H1 (cell line): ENCODE measurements around the gene NUDCD2. TPM values are rescaled to one million over a fixed set of nuclear protein-coding genes. Genes with fewer than 3 reads are reported as not detected.

Experiments used
- CTCF ChIA-PET: fragments of 300-600 bp; sonication (Branson Sonifier 250); formaldehyde crosslinking; loops from one replicate; lab custom pipeline; 2021; ENCODE audit not compliant: partially characterized antibody; lab: Charles Lee
- POLR2A ChIA-PET: fragments of 300-600 bp; sonication (Branson Sonifier 250); formaldehyde crosslinking; loops from one replicate; lab custom pipeline; 2021; ENCODE audit warnings: inconsistent platforms; ENCODE audit not compliant: partially characterized antibody; lab: Charles Lee
- DNase-seq, 2 experiments: peaks; one replicate each; pipeline versions ENCODE4 v3.0.0 to v3.0.0-alpha.2; 2010 to 2022; ENCODE audit warnings: low spot score in 2 of 2, low read depth in 1 of 2, mixed read lengths in 1 of 2
- FAIRE-seq: peaks from 2 replicates; lab custom pipeline; 2011; peaks lifted over from hg19 to GRCh38; lab: Jason Lieb, UNC
- H2AFZ ChIP-seq: 2 replicates; pipeline ENCODE4 v1.8.1; 2012; ENCODE audit warnings: low read length, inconsistent platforms
- H2AK5ac ChIP-seq: 2 replicates; pipeline ENCODE4 v1.6.1; 2013; ENCODE audit warnings: low read depth, low read length
- H2BK120ac ChIP-seq: replicated peaks from 2 replicates; pipeline ENCODE3; 2013; ENCODE audit warnings: low read depth, low read length, inconsistent platforms
- H2BK12ac ChIP-seq: 2 replicates; pipeline ENCODE4 v1.6.1; 2013; ENCODE audit warnings: low read depth, low read length
- H2BK15ac ChIP-seq: 2 replicates; pipeline ENCODE4 v1.6.1; 2013; ENCODE audit warnings: low read length
- H2BK20ac ChIP-seq: 2 replicates; pipeline ENCODE4 v1.6.1; 2013; ENCODE audit warnings: low read length
- H2BK5ac ChIP-seq: 2 replicates; pipeline ENCODE4 v1.6.1; 2013; ENCODE audit warnings: low read depth, low read length
- H3K14ac ChIP-seq: 2 replicates; pipeline ENCODE4 v1.6.1; 2013; ENCODE audit warnings: inconsistent platforms; ENCODE audit not compliant: insufficient read length
- H3K18ac ChIP-seq: 2 replicates; pipeline ENCODE4 v1.6.1; 2013; ENCODE audit warnings: low read length; ENCODE audit errors: extremely low read depth
- H3K23ac ChIP-seq: 2 replicates; pipeline ENCODE4 v1.6.1; 2013; ENCODE audit warnings: inconsistent platforms; ENCODE audit not compliant: insufficient read length
- H3K23me2 ChIP-seq: 2 replicates; pipeline ENCODE4 v1.6.1; 2013; ENCODE audit warnings: low read depth, low read length
- H3K27ac ChIP-seq: 2 replicates; pipeline ENCODE4 v1.6.1; 2011; ENCODE audit warnings: low read depth, low read length, inconsistent platforms
- H3K27me3 ChIP-seq, 4 experiments: replicated peaks in 1 of 4; 1 replicate in 1 of 4; 2 replicates in 3 of 4; pipeline versions ENCODE4 v1.6.1 to v1.8.1; 2011 to 2013; ENCODE audit warnings: low read length in 3 of 4, mild to moderate bottlenecking in 3 of 4, inconsistent platforms in 2 of 4, mixed read lengths in 2 of 4, moderate library complexity in 1 of 4; ENCODE audit not compliant: control insufficient read depth in 3 of 4, insufficient read depth in 3 of 4; ENCODE audit errors: extremely low read depth in 1 of 4
- H3K36me3 ChIP-seq, 4 experiments: 2 replicates each; pipeline versions ENCODE4 v1.6.1 to v1.8.1; 2011 to 2013; ENCODE audit warnings: mild to moderate bottlenecking in 4 of 4, low read length in 3 of 4, moderate library complexity in 2 of 4, control low read depth in 1 of 4, inconsistent platforms in 1 of 4; ENCODE audit not compliant: insufficient read depth in 4 of 4, control insufficient read depth in 2 of 4
- H3K4ac ChIP-seq: replicated peaks from 2 replicates; pipeline ENCODE3; 2013; ENCODE audit warnings: low read length, low read depth, mixed read lengths, inconsistent platforms; ENCODE audit not compliant: insufficient read length
- H3K4me1 ChIP-seq, 4 experiments: replicated peaks in 1 of 4; 1 replicate in 1 of 4; 2 replicates in 3 of 4; pipeline versions ENCODE4 v1.6.1 to v1.8.1; 2011 to 2013; ENCODE audit warnings: low read length in 3 of 4, inconsistent platforms in 2 of 4, mixed read lengths in 1 of 4; ENCODE audit not compliant: insufficient read depth in 4 of 4, control insufficient read depth in 3 of 4
- H3K4me2 ChIP-seq, 2 experiments: 2 replicates each; pipeline versions ENCODE4 v1.6.1 to v1.8.1; 2011 to 2013; ENCODE audit warnings: low read depth in 2 of 2, low read length in 2 of 2, control low read depth in 1 of 2, inconsistent platforms in 1 of 2, mild to moderate bottlenecking in 1 of 2; ENCODE audit not compliant: insufficient read depth in 1 of 2
- H3K4me3 ChIP-seq, 4 experiments: fragments of 200-600, 300-600 bp in 1 of 4; sonication (generic), shearing (Covaris generic), sonication (Bioruptor Twin) in 1 of 4; 2 replicates each; pipeline versions ENCODE4 v1.5.1 to v1.8.1; 2011 to 2016; ENCODE audit warnings: low read length in 4 of 4, low read depth in 3 of 4, control low read depth in 2 of 4, inconsistent platforms in 2 of 4, mild to moderate bottlenecking in 2 of 4, mixed read lengths in 1 of 4, moderate library complexity in 1 of 4; ENCODE audit not compliant: insufficient read depth in 2 of 4; ENCODE audit errors: extremely low read depth in 1 of 4
- H3K56ac ChIP-seq: replicated peaks from 2 replicates; pipeline ENCODE3; 2013; ENCODE audit warnings: low read depth, mild to moderate bottlenecking, mixed read lengths, low read length, inconsistent platforms; ENCODE audit not compliant: insufficient read length
- H3K79me1 ChIP-seq: 2 replicates; pipeline ENCODE4 v1.6.1; 2013; ENCODE audit warnings: low read depth, low read length, control low read depth
- H3K79me2 ChIP-seq, 2 experiments: 2 replicates each; pipeline versions ENCODE4 v1.6.1 to v1.8.1; 2012 to 2013; ENCODE audit warnings: low read length in 2 of 2, mild to moderate bottlenecking in 2 of 2, inconsistent platforms in 1 of 2; ENCODE audit not compliant: insufficient read depth in 2 of 2, control insufficient read depth in 1 of 2
- H3K9ac ChIP-seq, 4 experiments: replicated peaks in 1 of 4; 1 replicate in 1 of 4; 2 replicates in 3 of 4; pipeline versions ENCODE4 v1.6.1 to v1.8.1; 2011 to 2013; ENCODE audit warnings: low read depth in 3 of 4, low read length in 3 of 4, control low read depth in 2 of 4, mild to moderate bottlenecking in 2 of 4, moderate library complexity in 2 of 4, inconsistent platforms in 1 of 4; ENCODE audit errors: extremely low read depth in 1 of 4
- H3K9me3 ChIP-seq, 2 experiments: 2 replicates each; pipeline versions ENCODE4 v1.6.1 to v1.8.1; 2012 to 2013; ENCODE audit warnings: mild to moderate bottlenecking in 2 of 2, moderate library complexity in 2 of 2, control low read depth in 1 of 2, inconsistent platforms in 1 of 2, low read depth in 1 of 2, low read length in 1 of 2, mixed read lengths in 1 of 2; ENCODE audit not compliant: insufficient read depth in 2 of 2
- H4K20me1 ChIP-seq, 2 experiments: replicated peaks in 1 of 2; 2 replicates each; pipeline versions ENCODE3 to v1.8.1; 2011 to 2013; ENCODE audit warnings: inconsistent platforms in 2 of 2, low read length in 2 of 2, mild to moderate bottlenecking in 1 of 2; ENCODE audit not compliant: insufficient read depth in 2 of 2, control insufficient read depth in 1 of 2
- H4K5ac ChIP-seq: 2 replicates; pipeline ENCODE4 v1.6.1; 2013; ENCODE audit warnings: low read length, low read depth, mixed read lengths, inconsistent platforms; ENCODE audit not compliant: insufficient read length
- H4K8ac ChIP-seq: 2 replicates; pipeline ENCODE4 v1.8.0; 2013; ENCODE audit warnings: mild to moderate bottlenecking, moderate library complexity, low read length, inconsistent platforms; ENCODE audit not compliant: insufficient read depth; ENCODE audit errors: extremely low read depth
- H4K91ac ChIP-seq: replicated peaks from 2 replicates; pipeline ENCODE3; 2013; ENCODE audit warnings: low read length, mixed read lengths, inconsistent platforms; ENCODE audit not compliant: insufficient read length
- ATF2 ChIP-seq: IDR thresholded peaks from 2 replicates; pipeline ENCODE4 v1.6.1; 2012; ENCODE audit warnings: low read length, inconsistent platforms
- RFX5 ChIP-seq: IDR thresholded peaks from 2 replicates; pipeline ENCODE4 v1.6.1; 2011; ENCODE audit warnings: low read depth, low read length, improper control_type of control experiment, borderline replicate concordance
- WGBS, 2 experiments: shearing (Covaris generic) in 1 of 2; methylation state at CpG; one replicate each; pipeline versions ENCODE4 v1.1.6 to v1.1.7; 2013 to 2015; ENCODE audit warnings: low lambda C conversion rate in 2 of 2, mixed read lengths in 2 of 2, inconsistent platforms in 1 of 2, low coverage in 1 of 2, missing lambda C conversion rate in 1 of 2; ENCODE audit not compliant: insufficient replicate concordance in 2 of 2, insufficient coverage in 1 of 2, insufficient read length in 1 of 2; ENCODE audit errors: extremely low coverage in 1 of 2, missing lambda C conversion rate in 1 of 2; 5-methylcytosine and 5-hydroxymethylcytosine counted together
- polyA plus RNA-seq, 7 experiments: library from polyadenylated mRNA; depleted of rRNA in 3 of 7; stranded (reverse) in 5 of 7; unstranded in 2 of 7; fragments of >200 nt in 5 of 7; fragments of 200-250 nt in 2 of 7; gene quantifications; 1 replicate in 5 of 7; 2 replicates in 1 of 7; 4 replicates in 1 of 7; pipeline versions ENCODE4 v1.2.1 to v1.2.3, GENCODE V29; 2011 to 2013; ENCODE audit warnings: missing spikeins in 2 of 7, mixed read lengths in 2 of 7
- total RNA-seq: library from RNA; stranded (reverse); fragmentation: NEBNext Ultra II Directional; extraction: Animal tissue kit (Norgen Biotek cat#: 25700); gene quantifications from 2 replicates; pipeline ENCODE4 v1.2.1, GENCODE V29; 2021

Gene NUDCD2
- total and polyA plus RNA-seq, 2 of the 8 experiments (the other 6 are each of a cell fraction or from before 2014, with no cell fraction given), result 12.2 to 59.5 TPM

- no peak for FAIRE-seq
- peaks cover 20 to 54% of the 10 kb centered on the region in 2 experiments for H3K79me2 ChIP-seq
- H3K79me1 ChIP-seq, result no peaks in the 10 kb centered on the region
- 0 out of 2 replicates have a peak, but pooled peaks cover 2% of the 10 kb centered on the region for H3K23me2 ChIP-seq
- H2BK15ac ChIP-seq, result no peak overlapping the region
- no peak overlapping the region for H3K4ac ChIP-seq
- ChIA-PET POLR2A (interaction anchor here (1.2 to 9.0 kb wide), 3 partner anchors 17 to 65 kb away, joined by 3 to 189 read pairs (median 3); partner anchors contain the start of genes HMMR, MAT2B and NUDCD2), CTCF (no interaction called here)
- no peak overlapping the region for H4K8ac ChIP-seq
- H2AK5ac ChIP-seq, result no peak overlapping the region
- H3K27me3 ChIP-seq, result no peaks in the 10 kb centered on the region
- no peak overlapping the region for H4K91ac ChIP-seq
- H3K9ac ChIP-seq, result no peak overlapping the region
- no peaks in the 10 kb centered on the region for H3K9me3 ChIP-seq
- no peak for DNase-seq
- no peak overlapping the region for H3K18ac ChIP-seq
- peaks cover 10 to 71% (median 51%) of the 10 kb centered on the region in 4 experiments for H3K36me3 ChIP-seq
- H2AFZ ChIP-seq, result no peak overlapping the region
- H3K56ac ChIP-seq, result no peak overlapping the region
- H4K5ac ChIP-seq, result no peak overlapping the region
- H2BK5ac ChIP-seq, result no peak overlapping the region
- H3K4me2 ChIP-seq, result peak overlapping the region in 1 of 2 experiments; percentile 34; a peak in 1 of 4 replicates
- peaks cover 7 to 19% of the 10 kb centered on the region in 2 experiments for H4K20me1 ChIP-seq
- 92% methylated on average over 3 of the region's 3 CpGs; no CpG with 5 or more reads in 1 of the 2 experiments for WGBS, 2 experiments
- TF ChIP-seq RFX5, result no peak
- TF ChIP-seq ATF2, result no peak
- H3K14ac ChIP-seq, result no peak overlapping the region
- no peak overlapping the region for H2BK120ac ChIP-seq
- H3K4me3 ChIP-seq, result peak overlapping the region in 1 of 4 experiments; percentile 92; a peak in 1 of 8 replicates
- H2BK12ac ChIP-seq, result no peak overlapping the region
- no peak overlapping the region for H2BK20ac ChIP-seq
- H3K23ac ChIP-seq, result no peak overlapping the region
- peaks cover 0 to 3% (median 1%) of the 10 kb centered on the region in 4 experiments; a peak in 3 of 7 replicates for H3K4me1 ChIP-seq
- no peak overlapping the region for H3K27ac ChIP-seq
These were observed 18.9 kb downstream of the NUDCD2 start for GRCh38 chr5:163440954-163441353.
